GM10266 (cell line): ENCODE results near the gene MINDY2.
"Not testable (repeated sequence)": the region's sequence is repeated elsewhere in the genome, so short reads cannot be mapped to it uniquely, and the experiment has no call there.

Source experiments
- DNase-seq: peaks from one replicate; pipeline ENCODE4 v3.0.0; 2012; ENCODE audit errors: extremely low spot score
- CTCF ChIP-seq: IDR thresholded peaks from 2 replicates; pipeline ENCODE4 v1.5.1; 2012; ENCODE audit warnings: mild to moderate bottlenecking, low read depth; ENCODE audit not compliant: control insufficient read depth, insufficient read depth; ENCODE audit errors: missing control alignments

MINDY2 gene

DNA sequence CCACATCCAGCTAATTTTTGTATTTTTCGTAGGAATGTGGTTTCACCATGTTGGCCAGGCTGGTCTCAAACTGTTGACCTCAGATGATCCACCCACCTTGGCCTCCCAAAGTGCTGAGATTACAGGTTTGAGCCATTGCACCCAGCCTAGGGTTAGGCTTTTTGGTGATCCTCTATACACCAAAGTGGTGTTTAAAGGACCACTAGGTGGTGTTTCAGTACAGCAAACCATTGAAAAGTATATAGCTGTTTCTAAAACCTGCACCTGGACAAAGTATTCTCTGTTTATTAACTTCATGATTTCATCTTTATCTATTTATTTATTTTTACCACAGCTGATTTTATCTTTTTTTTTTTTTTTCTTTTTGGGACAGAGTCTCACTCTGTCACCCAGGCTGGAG is 68.4 kb downstream of the MINDY2 start:
- TF ChIP-seq CTCF: peak; percentile 38
- DNase-seq: peak; percentile 23

DNA sequence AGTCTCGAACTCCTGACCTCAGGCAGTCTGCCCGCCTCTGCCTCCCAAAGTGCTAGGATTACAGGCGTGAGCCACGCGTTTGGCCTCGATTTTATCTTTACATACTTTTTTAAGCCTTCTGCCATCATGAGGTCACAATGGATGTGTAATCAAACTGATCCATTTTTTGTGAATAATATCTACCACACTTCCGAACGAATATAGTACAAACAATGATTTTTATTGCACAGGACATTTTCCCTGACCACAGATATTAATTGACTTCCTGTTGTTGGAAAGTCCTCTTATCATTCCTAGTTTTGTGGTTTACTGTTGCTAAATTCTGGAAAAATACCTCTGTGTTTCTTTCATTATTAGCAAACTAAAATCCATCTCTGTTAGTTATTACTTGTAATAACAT is 68.9 kb downstream of the MINDY2 start:
- TF ChIP-seq CTCF: no peak
- DNase-seq: no peak

- no peak for TF ChIP-seq CTCF
- DNase-seq: peak; percentile 27
Measured at GRCh38 chr15:58842713-58843396, 71.8 kb downstream of the MINDY2 start.

DNA sequence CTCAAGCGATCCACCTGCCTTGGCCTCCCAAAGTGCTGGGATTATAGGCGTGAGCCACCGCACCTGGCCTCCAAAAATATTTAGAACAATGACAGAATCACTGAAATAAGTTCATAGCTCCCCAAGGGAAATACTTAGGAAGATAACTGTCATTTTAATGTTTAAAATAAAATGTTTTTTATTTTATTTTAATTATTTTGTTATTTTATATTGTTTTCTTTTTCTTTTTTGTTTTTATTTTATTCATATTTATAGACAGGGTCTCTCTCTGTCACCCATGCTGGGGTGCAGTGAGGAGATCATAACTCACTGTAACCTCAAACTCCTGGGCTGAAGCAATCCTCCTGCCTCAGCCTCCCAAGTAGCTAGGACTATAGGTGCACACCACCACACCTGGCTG is 80.1 kb downstream of the MINDY2 start:
- not testable (repeated sequence) for DNase-seq

GRCh38 chr15:58852347-58852746 is 81.2 kb downstream of the MINDY2 start:
- no peak for DNase-seq
- TF ChIP-seq CTCF: no peak

DNA sequence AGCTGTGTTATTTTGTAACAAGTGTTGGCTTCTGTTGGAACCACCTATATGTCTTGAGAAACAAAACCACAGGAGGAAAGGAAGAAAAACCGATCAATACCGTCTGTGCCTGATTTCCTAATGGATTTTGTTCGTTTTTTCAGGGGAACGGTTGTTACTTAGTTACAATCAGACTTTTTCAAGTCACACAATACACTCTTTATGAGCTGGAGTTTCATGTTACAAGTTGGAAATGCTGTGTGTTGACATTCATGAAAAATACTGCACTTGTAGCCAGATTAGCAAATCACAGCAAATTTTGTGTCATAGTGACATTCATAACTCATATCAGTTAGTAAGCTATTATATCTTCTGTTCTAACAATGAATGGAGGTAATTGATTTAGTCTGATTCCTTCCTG is 83.5 kb downstream of the MINDY2 start:
- DNase-seq: no peak
- TF ChIP-seq CTCF: no peak

DNA sequence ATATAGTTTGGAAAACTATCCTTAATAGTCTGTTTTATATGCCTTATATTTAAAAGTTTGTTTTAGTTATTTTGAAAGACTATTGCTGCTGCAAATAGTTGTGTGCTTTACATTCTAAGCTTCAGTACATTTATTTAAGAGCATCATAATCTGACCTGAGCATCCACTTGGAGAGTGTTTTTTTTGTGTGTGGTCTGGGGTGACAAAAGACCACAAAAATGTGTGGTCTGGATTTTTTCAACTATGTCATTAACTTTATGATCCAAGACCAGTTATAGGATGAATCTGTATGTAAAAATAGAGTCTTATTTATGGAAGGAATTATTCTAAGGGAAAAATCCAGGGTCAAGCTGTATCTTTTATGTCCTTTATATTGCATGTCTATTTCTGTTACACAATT is 85.0 kb downstream of the MINDY2 start:
- no peak for TF ChIP-seq CTCF
- DNase-seq: no peak

DNA sequence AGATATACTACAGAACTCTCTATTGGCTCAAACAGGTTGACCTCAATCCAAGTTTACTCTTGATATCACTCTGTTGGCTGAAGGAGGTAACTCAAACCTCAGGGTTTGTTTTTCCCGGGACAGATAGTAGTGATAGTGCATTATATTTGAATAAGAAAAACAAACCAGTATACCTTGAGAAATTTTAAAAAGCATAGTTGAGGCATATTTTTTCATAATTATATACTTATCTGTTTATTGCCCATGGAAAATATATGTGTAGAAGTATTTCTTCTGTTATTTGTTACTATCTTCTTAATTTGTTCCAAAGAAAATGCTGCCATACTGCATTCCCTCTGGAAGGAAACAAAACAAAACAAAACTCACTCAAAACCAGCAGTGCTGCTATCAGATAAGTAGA is 85.5 kb downstream of the MINDY2 start:
- not testable (repeated sequence) for DNase-seq
